AG09319 (cell line): Measurements from ENCODE around the gene COPS3.
A peak's percentile ranks its signal among the peaks of the same experiment; 100 is the strongest.
"Not testable (repeated sequence)": the region's sequence is repeated elsewhere in the genome, so short reads cannot be mapped to it uniquely, and the experiment has no call there.

Experiments
- DNase-seq: peaks from one replicate; pipeline ENCODE4 v3.0.0-alpha.2; 2010; ENCODE audit warnings: low read depth; ENCODE audit errors: extremely low read depth
- TF ChIP-seq, protein P1 (sequence below): IDR thresholded peaks from 2 replicates; pipeline ENCODE4 v1.5.1; 2011; ENCODE audit warnings: low read depth, mild to moderate bottlenecking, inconsistent platforms, low read length, moderate library complexity

Gene COPS3

GRCh38 chr17:17279316-17279715 is 1.7 kb downstream of the COPS3 start:
- TF ChIP-seq, protein P1, sequence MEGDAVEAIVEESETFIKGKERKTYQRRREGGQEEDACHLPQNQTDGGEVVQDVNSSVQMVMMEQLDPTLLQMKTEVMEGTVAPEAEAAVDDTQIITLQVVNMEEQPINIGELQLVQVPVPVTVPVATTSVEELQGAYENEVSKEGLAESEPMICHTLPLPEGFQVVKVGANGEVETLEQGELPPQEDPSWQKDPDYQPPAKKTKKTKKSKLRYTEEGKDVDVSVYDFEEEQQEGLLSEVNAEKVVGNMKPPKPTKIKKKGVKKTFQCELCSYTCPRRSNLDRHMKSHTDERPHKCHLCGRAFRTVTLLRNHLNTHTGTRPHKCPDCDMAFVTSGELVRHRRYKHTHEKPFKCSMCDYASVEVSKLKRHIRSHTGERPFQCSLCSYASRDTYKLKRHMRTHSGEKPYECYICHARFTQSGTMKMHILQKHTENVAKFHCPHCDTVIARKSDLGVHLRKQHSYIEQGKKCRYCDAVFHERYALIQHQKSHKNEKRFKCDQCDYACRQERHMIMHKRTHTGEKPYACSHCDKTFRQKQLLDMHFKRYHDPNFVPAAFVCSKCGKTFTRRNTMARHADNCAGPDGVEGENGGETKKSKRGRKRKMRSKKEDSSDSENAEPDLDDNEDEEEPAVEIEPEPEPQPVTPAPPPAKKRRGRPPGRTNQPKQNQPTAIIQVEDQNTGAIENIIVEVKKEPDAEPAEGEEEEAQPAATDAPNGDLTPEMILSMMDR: no peak
- no peak for DNase-seq

DNA sequence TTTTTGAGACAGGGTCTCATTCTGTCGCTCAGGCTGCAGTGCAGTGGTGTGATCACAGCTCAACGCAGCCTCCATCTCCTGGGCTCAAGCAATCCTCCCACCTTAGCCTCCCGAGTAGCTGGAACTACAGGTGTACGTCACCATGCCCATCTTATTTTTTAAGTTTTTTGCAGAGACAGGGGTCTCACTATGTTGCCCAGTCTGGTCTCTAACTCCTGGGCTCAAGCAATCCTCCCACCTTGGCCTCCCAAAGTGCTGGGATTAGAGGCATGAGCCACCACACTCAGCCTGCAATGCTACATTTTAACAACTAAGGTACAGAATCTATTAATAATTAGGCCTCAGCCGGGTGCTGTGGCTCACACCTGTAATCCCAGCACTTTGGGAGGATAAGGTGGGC is 3.6 kb downstream of the COPS3 start:
- DNase-seq: not testable (repeated sequence)

GRCh38 chr17:17275971-17276370 is 5.1 kb downstream of the COPS3 start:
- no peak for DNase-seq
- TF ChIP-seq, protein P1: no peak

GRCh38 chr17:17269926-17270773 is 10.9 kb downstream of the COPS3 start:
- no peak for DNase-seq
- TF ChIP-seq, protein P1: peak; percentile 8; the same call in 1 of the 2 replicates

GRCh38 chr17:17264430-17264829 is 16.6 kb downstream of the COPS3 start:
- no peak for DNase-seq
- TF ChIP-seq, protein P1: no peak

- TF ChIP-seq, protein P1: no peak
- DNase-seq: no peak
These were observed 22.0 kb downstream of the COPS3 start for GRCh38 chr17:17258998-17259397.

- TF ChIP-seq, protein P1: no peak
- no peak for DNase-seq
These were observed 23.0 kb downstream of the COPS3 start for GRCh38 chr17:17258011-17258410.

DNA sequence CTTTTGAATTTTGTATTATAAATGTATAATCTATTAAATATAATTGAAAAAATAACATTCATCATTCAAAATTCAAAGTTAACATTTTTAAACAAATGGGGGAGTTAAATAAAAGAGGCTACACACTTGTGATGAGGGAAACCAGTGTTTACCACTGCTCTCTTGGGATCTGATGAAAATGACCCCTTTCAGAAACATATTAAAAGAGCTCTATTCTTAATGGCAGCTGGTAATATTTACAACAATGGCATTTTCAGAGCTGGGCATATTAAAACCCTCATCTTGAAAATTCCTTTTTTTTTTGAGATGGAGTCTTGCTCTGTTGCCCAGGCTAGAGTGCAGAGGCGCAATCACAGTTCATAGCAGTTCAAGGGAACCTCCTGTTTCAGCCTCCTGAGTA is 24.7 kb downstream of the COPS3 start:
- TF ChIP-seq, protein P1: no peak
- DNase-seq: no peak

- DNase-seq: not testable (repeated sequence)
These were observed 25.4 kb downstream of the COPS3 start for GRCh38 chr17:17255689-17256088.
